A549 (cell line): ENCODE measurements around the gene MS4A6E. TPM values are rescaled to one million over a fixed set of nuclear protein-coding genes. Genes with fewer than 3 reads are reported as not detected.

Experiments
- ATAC-seq, 2 experiments: fragments of 200-7000 bp in 1 of 2; fragments of >200 bp in 1 of 2; cut with Nextera tagmentation in 1 of 2; cut with Tn5 transposase in 1 of 2; 3 replicates each; pipeline versions ENCODE4 v1.8.0 to v1.9.1; 2018 to 2020; ENCODE audit warnings: mild to moderate bottlenecking in 1 of 2, moderate library complexity in 1 of 2
- CTCF ChIA-PET: fragments of 300-600 bp; sonication (Branson Sonifier 250); formaldehyde crosslinking; extraction: SDS; loops from one replicate; lab custom pipeline; 2021; ENCODE audit warnings: antibody characterized with exemption, inconsistent platforms; lab: Yijun Ruan, JAX
- POLR2A ChIA-PET: fragments of 350-600 bp; formaldehyde crosslinking; extraction: SDS; loops from one replicate; lab custom pipeline; 2021; ENCODE audit warnings: antibody characterized with exemption, inconsistent platforms; lab: Yijun Ruan, JAX
- DNase-seq, 2 experiments: peaks; one replicate each; pipeline versions ENCODE4 v3.0.0 to v3.0.0-alpha.2; 2011 to 2016; ENCODE audit warnings: low read depth in 1 of 2, low spot score in 1 of 2
- FAIRE-seq: peaks from 2 replicates; lab custom pipeline; 2011; peaks lifted over from hg19 to GRCh38; lab: Jason Lieb, UNC
- H3K27ac ChIP-seq, 2 experiments: fragments of >200 bp; sonication (Bioruptor Twin); formaldehyde crosslinking; 3 replicates each; pipeline ENCODE4 v1.5.1; 2016 to 2017
- H3K4me1 ChIP-seq: fragments of >200 bp; sonication (Bioruptor Twin); formaldehyde crosslinking; 3 replicates; pipeline ENCODE4 v1.6.1; 2016
- H3K4me2 ChIP-seq: fragments of >200 bp; sonication (Bioruptor Twin); formaldehyde crosslinking; 3 replicates; pipeline ENCODE4 v1.6.1; 2016
- H3K4me3 ChIP-seq: fragments of >200 bp; sonication (Bioruptor Twin); formaldehyde crosslinking; 3 replicates; pipeline ENCODE4 v1.5.1; 2016
- H3K9me3 ChIP-seq: fragments of >200 bp; sonication (Bioruptor Twin); formaldehyde crosslinking; 3 replicates; pipeline ENCODE4 v1.6.1; 2016
- BHLHE40 ChIP-seq: IDR thresholded peaks from 2 replicates; pipeline ENCODE4 v1.6.1; 2012; ENCODE audit warnings: low read depth, low read length, inconsistent platforms
- CBX8 ChIP-seq: fragments of 200-600 bp; sonication (generic); IDR thresholded peaks from 2 replicates; pipeline ENCODE4 v1.6.1; 2016
- CHD2 ChIP-seq: fragments of 150-350 bp; IDR thresholded peaks from 2 replicates; pipeline ENCODE4 v1.6.1; 2014; ENCODE audit warnings: low read length; ENCODE audit not compliant: partially characterized antibody
- CHD4 ChIP-seq: fragments of 200-600 bp; sonication (generic); IDR thresholded peaks from 2 replicates; pipeline ENCODE4 v1.6.1; 2016; ENCODE audit warnings: antibody characterized with exemption, mild to moderate bottlenecking, borderline replicate concordance
- ESRRA ChIP-seq: fragments of 150-350 bp; IDR thresholded peaks from 2 replicates; pipeline ENCODE4 v1.6.1; 2014; ENCODE audit warnings: mild to moderate bottlenecking, low read length, borderline replicate concordance
- FOSB ChIP-seq: fragments of 250-450 bp; sonication (Bioruptor Pico); IDR thresholded peaks from 2 replicates; pipeline ENCODE4 v1.5.0; 2020; ENCODE audit warnings: mild to moderate bottlenecking, moderate library complexity
- FOXS1 ChIP-seq: fragments of 250-450 bp; sonication (Bioruptor Pico); IDR thresholded peaks from 2 replicates; pipeline ENCODE4 v1.5.0; 2020; ENCODE audit warnings: mild to moderate bottlenecking, moderate library complexity
- HDAC2 ChIP-seq: fragments of 200-600 bp; sonication (generic); IDR thresholded peaks from 2 replicates; pipeline ENCODE4 v1.6.1; 2016
- JUN ChIP-seq, 2 experiments: fragments of >200 bp; sonication (Bioruptor Twin); formaldehyde crosslinking; IDR thresholded peaks; 2 replicates in 1 of 2; 3 replicates in 1 of 2; pipeline ENCODE4 v1.6.1; 2016 to 2017
- KDM5A ChIP-seq: fragments of 200-600 bp; sonication (generic); IDR thresholded peaks from 2 replicates; pipeline ENCODE4 v1.6.1; 2016; ENCODE audit warnings: antibody characterized with exemption, mild to moderate bottlenecking
- MAZ ChIP-seq: fragments of 150-350 bp; IDR thresholded peaks from 2 replicates; pipeline ENCODE4 v1.6.1; 2014; ENCODE audit warnings: antibody characterized with exemption, low read depth, low read length, borderline replicate concordance
- NFE2L2 ChIP-seq: fragments of 150-350 bp; conservative IDR thresholded peaks from 2 replicates; pipeline ENCODE4 v1.6.1; 2014; ENCODE audit warnings: low read length
- NPAS2 ChIP-seq: fragments of 250-450 bp; sonication (Bioruptor Pico); IDR thresholded peaks from 2 replicates; pipeline ENCODE4 v1.8.0; 2022; ENCODE audit warnings: mild to moderate bottlenecking, moderate library complexity, borderline replicate concordance
- PHF8 ChIP-seq: fragments of 200-600 bp; sonication (generic); IDR thresholded peaks from 2 replicates; pipeline ENCODE4 v1.6.1; 2016; ENCODE audit warnings: low read depth, mild to moderate bottlenecking, antibody characterized with exemption, moderate library complexity, borderline replicate concordance
- POLR2A ChIP-seq: IDR thresholded peaks from 2 replicates; pipeline ENCODE4 v1.6.1; 2012; ENCODE audit warnings: mild to moderate bottlenecking, low read length
- RFX5 ChIP-seq: fragments of 450-650 bp; IDR thresholded peaks from 2 replicates; pipeline ENCODE4 v1.7.1; 2014; ENCODE audit warnings: antibody characterized with exemption, mild to moderate bottlenecking, moderate library complexity
- RNF2 ChIP-seq: fragments of 200-600 bp; sonication (generic); IDR thresholded peaks from 2 replicates; pipeline ENCODE4 v1.6.1; 2016; ENCODE audit warnings: low read depth, mild to moderate bottlenecking, antibody characterized with exemption, moderate library complexity, borderline replicate concordance
- SMC3 ChIP-seq: fragments of >200 bp; sonication (Bioruptor Twin); formaldehyde crosslinking; IDR thresholded peaks from 3 replicates; pipeline ENCODE4 v1.6.1; 2018; ENCODE audit warnings: inconsistent platforms
- TFCP2L1 ChIP-seq: fragments of 250-450 bp; sonication (Bioruptor Pico); IDR thresholded peaks from 2 replicates; pipeline ENCODE4 v1.5.0; 2021; ENCODE audit warnings: mild to moderate bottlenecking
- ZC3H11A ChIP-seq: fragments of 450-650 bp; IDR thresholded peaks from 2 replicates; pipeline ENCODE4 v1.6.1; 2014; ENCODE audit warnings: antibody characterized with exemption, mild to moderate bottlenecking
- ZNF302 ChIP-seq: fragments of 250-450 bp; sonication (Bioruptor Pico); IDR thresholded peaks from 2 replicates; pipeline ENCODE4 v1.9.0; 2021; ENCODE audit warnings: inconsistent platforms, mild to moderate bottlenecking, moderate library complexity
- WGBS: methylation state at CpG from one replicate; pipeline ENCODE4 v1.1.6; 2017; ENCODE audit errors: missing lambda C conversion rate; 5-methylcytosine and 5-hydroxymethylcytosine counted together
- polyA plus RNA-seq, 4 experiments: library from polyadenylated mRNA; depleted of rRNA in 3 of 4; stranded (reverse); fragments of >200 nt; fragmentation: RNase III in 1 of 4; extraction: RNeasy Plus Mini Kit Qiagen cat#74134 plus additional on column Dnase treatment in 1 of 4; gene quantifications; 2 replicates in 3 of 4; 3 replicates in 1 of 4; pipeline ENCODE4 v1.2.3, GENCODE V29; 2011 to 2017
- TF ChIP-seq, protein P1 (sequence below): fragments of 250-450 bp; sonication (Bioruptor Pico); IDR thresholded peaks from 2 replicates; pipeline ENCODE4 v1.5.0; 2021; ENCODE audit warnings: mild to moderate bottlenecking, moderate library complexity, borderline replicate concordance
- TF ChIP-seq, protein P2 (sequence below): fragments of >200 bp; sonication (Bioruptor Twin); formaldehyde crosslinking; IDR thresholded peaks from 2 replicates; pipeline ENCODE4 v1.6.1; 2016
- TF ChIP-seq, protein P3 (sequence below): IDR thresholded peaks from 2 replicates; pipeline ENCODE4 v1.6.1; 2012
- TF ChIP-seq, protein P4 (sequence below): fragments of 150-350 bp; IDR thresholded peaks from 2 replicates; pipeline ENCODE4 v1.6.1; 2014; ENCODE audit warnings: low read depth, mild to moderate bottlenecking, low read length
- TF ChIP-seq, protein P5 (sequence below): IDR thresholded peaks from 2 replicates; pipeline ENCODE4 v1.6.1; 2012
- TF ChIP-seq, protein P6 (sequence below): fragments of 250-450 bp; sonication (Bioruptor Pico); IDR thresholded peaks from 2 replicates; pipeline ENCODE4 v1.5.0; 2020; ENCODE audit warnings: low read depth, mild to moderate bottlenecking, moderate library complexity
- TF ChIP-seq, protein P7 (sequence below): fragments of >200 bp; sonication (Bioruptor Twin); formaldehyde crosslinking; IDR thresholded peaks from 3 replicates; pipeline ENCODE4 v1.5.1; 2016
- TF ChIP-seq, protein P8 (sequence below): fragments of >200 bp; sonication (Bioruptor Twin); formaldehyde crosslinking; IDR thresholded peaks from 3 replicates; pipeline ENCODE4 v1.6.1; 2016

The MS4A6E gene
- polyA plus RNA-seq, 2 of the 4 experiments (the other 2 are of a cell fraction) = not detected

DNA sequence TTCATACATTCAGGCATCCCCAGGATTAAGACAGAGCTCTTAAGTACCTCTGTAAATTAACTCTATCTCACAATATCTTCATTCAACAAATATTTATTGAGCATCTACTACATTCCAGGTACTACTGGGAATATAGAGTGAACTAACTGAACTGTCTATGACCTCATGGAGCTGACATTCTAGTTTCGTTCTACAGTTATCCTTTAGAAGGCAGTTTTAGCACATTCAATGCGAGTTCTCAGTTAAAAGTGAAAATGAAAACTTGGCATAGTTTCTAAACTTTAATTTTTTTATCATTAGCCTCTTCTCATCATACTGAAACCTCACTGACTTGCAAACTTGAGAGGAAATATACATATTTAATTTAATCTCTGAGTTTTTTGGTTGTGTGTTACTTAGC, 10.7 kb upstream of the MS4A6E start (continued):
- TF ChIP-seq NPAS2 (CRISPR knock-in tag) = no peak
- TF ChIP-seq, protein P1, sequence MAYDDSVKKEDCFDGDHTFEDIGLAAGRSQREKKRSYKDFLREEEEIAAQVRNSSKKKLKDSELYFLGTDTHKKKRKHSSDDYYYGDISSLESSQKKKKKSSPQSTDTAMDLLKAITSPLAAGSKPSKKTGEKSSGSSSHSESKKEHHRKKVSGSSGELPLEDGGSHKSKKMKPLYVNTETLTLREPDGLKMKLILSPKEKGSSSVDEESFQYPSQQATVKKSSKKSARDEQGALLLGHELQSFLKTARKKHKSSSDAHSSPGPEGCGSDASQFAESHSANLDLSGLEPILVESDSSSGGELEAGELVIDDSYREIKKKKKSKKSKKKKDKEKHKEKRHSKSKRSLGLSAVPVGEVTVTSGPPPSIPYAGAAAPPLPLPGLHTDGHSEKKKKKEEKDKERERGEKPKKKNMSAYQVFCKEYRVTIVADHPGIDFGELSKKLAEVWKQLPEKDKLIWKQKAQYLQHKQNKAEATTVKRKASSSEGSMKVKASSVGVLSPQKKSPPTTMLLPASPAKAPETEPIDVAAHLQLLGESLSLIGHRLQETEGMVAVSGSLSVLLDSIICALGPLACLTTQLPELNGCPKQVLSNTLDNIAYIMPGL (CRISPR knock-in tag) = no peak

DNA sequence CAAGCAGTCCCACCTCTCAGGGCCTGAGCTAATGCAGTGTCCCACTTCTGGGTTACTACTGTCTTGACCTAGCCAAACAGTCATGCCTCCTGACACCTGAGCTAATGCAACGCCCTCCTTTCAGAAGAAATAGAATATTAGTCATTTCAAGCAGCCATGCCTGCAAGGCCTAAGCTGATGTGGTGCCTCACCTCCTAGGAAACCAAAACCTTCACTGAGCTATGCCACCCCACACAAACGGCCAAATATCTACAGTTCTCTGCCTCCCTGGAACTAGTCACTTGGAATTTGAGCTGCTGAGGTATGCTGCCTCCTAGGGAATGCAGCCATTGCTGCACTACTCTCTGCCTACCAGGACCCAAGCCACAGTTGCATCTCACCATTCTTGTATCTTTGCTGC, 8.3 kb upstream of the MS4A6E start:
- ChIA-PET CTCF (interaction anchor here (0.7 to 1.3 kb wide), 3 partner anchors 11 to 323 kb away, joined by 3 to 4 read pairs (median 3); no protein-coding TSS in a partner anchor), POLR2A (no interaction called here)
- FAIRE-seq (no peak), ATAC-seq (no peak)
- H3K27ac ChIP-seq = no peak overlapping the region
- H3K4me1 ChIP-seq = no peaks in the 10 kb centered on the region
- 0% methylated on average over 2 of the region's 2 CpGs for WGBS
- TF ChIP-seq CHD4 (no peak), CHD2 (no peak), SMC3 (no peak), HDAC2 (no peak), PHF8 (no peak), NFE2L2 (no peak), MAZ (no peak), TFCP2L1 (CRISPR knock-in tag) (no peak), RNF2 (no peak), ZC3H11A (no peak)
- TF ChIP-seq, protein P2, sequence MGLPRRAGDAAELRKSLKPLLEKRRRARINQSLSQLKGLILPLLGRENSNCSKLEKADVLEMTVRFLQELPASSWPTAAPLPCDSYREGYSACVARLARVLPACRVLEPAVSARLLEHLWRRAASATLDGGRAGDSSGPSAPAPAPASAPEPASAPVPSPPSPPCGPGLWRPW = no peak
- TF ChIP-seq, protein P3, sequence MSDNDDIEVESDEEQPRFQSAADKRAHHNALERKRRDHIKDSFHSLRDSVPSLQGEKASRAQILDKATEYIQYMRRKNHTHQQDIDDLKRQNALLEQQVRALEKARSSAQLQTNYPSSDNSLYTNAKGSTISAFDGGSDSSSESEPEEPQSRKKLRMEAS = no peak
- TF ChIP-seq, protein P4, sequence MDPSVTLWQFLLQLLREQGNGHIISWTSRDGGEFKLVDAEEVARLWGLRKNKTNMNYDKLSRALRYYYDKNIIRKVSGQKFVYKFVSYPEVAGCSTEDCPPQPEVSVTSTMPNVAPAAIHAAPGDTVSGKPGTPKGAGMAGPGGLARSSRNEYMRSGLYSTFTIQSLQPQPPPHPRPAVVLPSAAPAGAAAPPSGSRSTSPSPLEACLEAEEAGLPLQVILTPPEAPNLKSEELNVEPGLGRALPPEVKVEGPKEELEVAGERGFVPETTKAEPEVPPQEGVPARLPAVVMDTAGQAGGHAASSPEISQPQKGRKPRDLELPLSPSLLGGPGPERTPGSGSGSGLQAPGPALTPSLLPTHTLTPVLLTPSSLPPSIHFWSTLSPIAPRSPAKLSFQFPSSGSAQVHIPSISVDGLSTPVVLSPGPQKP = no peak
- TF ChIP-seq, all 56 proteins: peak for 0
- Histone ChIP-seq H3K4me3 (no peak overlapping the region), H3K4me2 (no peak overlapping the region), H3K9me3 (no peaks in the 10 kb centered on the region)
- DNase-seq = no peak

DNA sequence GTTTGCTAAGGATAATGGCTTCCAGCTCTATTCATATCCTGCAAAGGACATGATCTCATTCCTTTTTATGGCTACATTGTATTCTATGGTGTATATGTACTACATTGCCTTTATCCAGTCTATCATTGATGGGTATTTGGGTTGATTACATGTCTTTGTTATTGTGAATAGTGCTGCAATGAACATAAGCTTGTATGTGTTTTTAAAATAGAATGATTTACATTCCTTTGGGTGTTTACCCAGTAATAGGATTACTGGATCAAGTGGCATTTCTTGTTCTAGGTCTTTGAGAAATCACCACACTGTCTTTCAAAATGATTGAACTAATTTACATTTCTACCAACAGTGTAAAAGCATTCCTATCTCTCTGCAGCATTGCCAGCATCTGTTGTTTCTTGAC, 6.0 kb upstream of the MS4A6E start:
- no peaks in the 10 kb centered on the region for H3K4me1 ChIP-seq
- FAIRE-seq = no peak

More for the DNA sequence above, 6.0 kb upstream of the MS4A6E start:
- H3K4me3 ChIP-seq = no peak overlapping the region
- no peak for TF ChIP-seq FOXS1 (CRISPR knock-in tag)
- TF ChIP-seq, protein P5, sequence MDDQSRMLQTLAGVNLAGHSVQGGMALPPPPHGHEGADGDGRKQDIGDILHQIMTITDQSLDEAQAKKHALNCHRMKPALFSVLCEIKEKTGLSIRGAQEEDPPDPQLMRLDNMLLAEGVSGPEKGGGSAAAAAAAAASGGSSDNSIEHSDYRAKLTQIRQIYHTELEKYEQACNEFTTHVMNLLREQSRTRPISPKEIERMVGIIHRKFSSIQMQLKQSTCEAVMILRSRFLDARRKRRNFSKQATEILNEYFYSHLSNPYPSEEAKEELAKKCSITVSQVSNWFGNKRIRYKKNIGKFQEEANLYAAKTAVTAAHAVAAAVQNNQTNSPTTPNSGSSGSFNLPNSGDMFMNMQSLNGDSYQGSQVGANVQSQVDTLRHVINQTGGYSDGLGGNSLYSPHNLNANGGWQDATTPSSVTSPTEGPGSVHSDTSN = no peak
- no peak for TF ChIP-seq TFCP2L1 (CRISPR knock-in tag)
- TF ChIP-seq, protein P6, sequence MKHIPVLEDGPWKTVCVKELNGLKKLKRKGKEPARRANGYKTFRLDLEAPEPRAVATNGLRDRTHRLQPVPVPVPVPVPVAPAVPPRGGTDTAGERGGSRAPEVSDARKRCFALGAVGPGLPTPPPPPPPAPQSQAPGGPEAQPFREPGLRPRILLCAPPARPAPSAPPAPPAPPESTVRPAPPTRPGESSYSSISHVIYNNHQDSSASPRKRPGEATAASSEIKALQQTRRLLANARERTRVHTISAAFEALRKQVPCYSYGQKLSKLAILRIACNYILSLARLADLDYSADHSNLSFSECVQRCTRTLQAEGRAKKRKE (CRISPR knock-in tag) = no peak
- no peak for TF ChIP-seq BHLHE40
- TF ChIP-seq ESRRA = no peak
- TF ChIP-seq KDM5A = no peak
- no peak for TF ChIP-seq RFX5
- no peak for TF ChIP-seq ZNF302 (CRISPR knock-in tag)
- no peak for TF ChIP-seq CBX8
- TF ChIP-seq ZC3H11A = no peak
- TF ChIP-seq POLR2A = no peak
- no peak for TF ChIP-seq NPAS2 (CRISPR knock-in tag)
- TF ChIP-seq, protein P7, sequence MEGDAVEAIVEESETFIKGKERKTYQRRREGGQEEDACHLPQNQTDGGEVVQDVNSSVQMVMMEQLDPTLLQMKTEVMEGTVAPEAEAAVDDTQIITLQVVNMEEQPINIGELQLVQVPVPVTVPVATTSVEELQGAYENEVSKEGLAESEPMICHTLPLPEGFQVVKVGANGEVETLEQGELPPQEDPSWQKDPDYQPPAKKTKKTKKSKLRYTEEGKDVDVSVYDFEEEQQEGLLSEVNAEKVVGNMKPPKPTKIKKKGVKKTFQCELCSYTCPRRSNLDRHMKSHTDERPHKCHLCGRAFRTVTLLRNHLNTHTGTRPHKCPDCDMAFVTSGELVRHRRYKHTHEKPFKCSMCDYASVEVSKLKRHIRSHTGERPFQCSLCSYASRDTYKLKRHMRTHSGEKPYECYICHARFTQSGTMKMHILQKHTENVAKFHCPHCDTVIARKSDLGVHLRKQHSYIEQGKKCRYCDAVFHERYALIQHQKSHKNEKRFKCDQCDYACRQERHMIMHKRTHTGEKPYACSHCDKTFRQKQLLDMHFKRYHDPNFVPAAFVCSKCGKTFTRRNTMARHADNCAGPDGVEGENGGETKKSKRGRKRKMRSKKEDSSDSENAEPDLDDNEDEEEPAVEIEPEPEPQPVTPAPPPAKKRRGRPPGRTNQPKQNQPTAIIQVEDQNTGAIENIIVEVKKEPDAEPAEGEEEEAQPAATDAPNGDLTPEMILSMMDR = no peak
- no peak for TF ChIP-seq HDAC2
- no peak for TF ChIP-seq FOSB (CRISPR knock-in tag)
- TF ChIP-seq, protein P8, sequence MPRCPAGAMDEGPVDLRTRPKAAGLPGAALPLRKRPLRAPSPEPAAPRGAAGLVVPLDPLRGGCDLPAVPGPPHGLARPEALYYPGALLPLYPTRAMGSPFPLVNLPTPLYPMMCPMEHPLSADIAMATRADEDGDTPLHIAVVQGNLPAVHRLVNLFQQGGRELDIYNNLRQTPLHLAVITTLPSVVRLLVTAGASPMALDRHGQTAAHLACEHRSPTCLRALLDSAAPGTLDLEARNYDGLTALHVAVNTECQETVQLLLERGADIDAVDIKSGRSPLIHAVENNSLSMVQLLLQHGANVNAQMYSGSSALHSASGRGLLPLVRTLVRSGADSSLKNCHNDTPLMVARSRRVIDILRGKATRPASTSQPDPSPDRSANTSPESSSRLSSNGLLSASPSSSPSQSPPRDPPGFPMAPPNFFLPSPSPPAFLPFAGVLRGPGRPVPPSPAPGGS = no peak
- TF ChIP-seq JUN (IDR thresholded peaks at IDR 0.05) = no peak
- ChIA-PET CTCF (no interaction called here), POLR2A (no interaction called here)
- ATAC-seq (no peak), DNase-seq (no peak)
- no peak overlapping the region for H3K4me2 ChIP-seq
- H3K27ac ChIP-seq = no peak overlapping the region
- H3K9me3 ChIP-seq = no peaks in the 10 kb centered on the region
